Right lobe of liver (tissue), 4 donors: Measurements from ENCODE around the gene STK24.

Source experiments
- CTCF ChIP-seq, 4 donors: fragments of 200-600 bp in 3 of 4; fragments of 450-650 bp in 1 of 4; IDR thresholded peaks; one replicate each; pipeline versions ENCODE4 v1.5.1 to v1.8.0; 2016 to 2022; ENCODE audit warnings: antibody characterized with exemption in 4 of 4, mild to moderate bottlenecking in 2 of 4
- POLR2A ChIP-seq: fragments of 450-650 bp; IDR thresholded peaks from one replicate; pipeline ENCODE4 v1.6.1; 2017; ENCODE audit warnings: antibody characterized with exemption, mild to moderate bottlenecking
- donor health status: DM: no; HTN: no; CAD: no.
- donor health status: DM: no; HTN: no; CAD: no.
- donor health status: DM: no; HTN: yes; CAD: no.

- no peak for TF ChIP-seq CTCF (IDR thresholded peaks at IDR 0.05)
- no peak for TF ChIP-seq POLR2A
Measured at GRCh38 chr13:98479496-98480003, 97.4 kb downstream of the STK24 start.
